ENCODE results near the gene NPPC. TPM values are rescaled to one million over a fixed set of nuclear protein-coding genes. Genes with fewer than 3 reads are reported as not detected.

The NPPC gene
- total RNA-seq, 1 experiment from 2014 or later: 0.98 TPM

- DNase-seq (ENCODE audit: low spot score) (no peak), ATAC-seq (no peak)
- Mint-ChIP-seq H3K36me3 (no peaks in the 10 kb centered on the region), H3K9me3 (no peaks in the 10 kb centered on the region), H3K4me3 (no peak overlapping the region), H3K27me3 (ENCODE audit: low read depth) (peaks cover 19% of the 10 kb centered on the region), H3K4me1 (peaks cover 10% of the 10 kb centered on the region), H3K27ac (no peak overlapping the region)
- ChIA-PET POLR2A (no interaction called here), CTCF (interaction anchor here (0.9 to 2.1 kb wide), 4 partner anchors 14 to 26 kb away, joined by 3 to 11 read pairs (median 3); no protein-coding TSS in a partner anchor)
- TF ChIP-seq ZNF423 (CRISPR knock-in tag; IDR thresholded peaks at IDR 0.05) (no peak), RORB (CRISPR knock-in tag; IDR thresholded peaks at IDR 0.05) (no peak), EMX1 (CRISPR knock-in tag; IDR thresholded peaks at IDR 0.05) (no peak), TEAD1 (CRISPR knock-in tag; IDR thresholded peaks at IDR 0.05) (no peak), NR2C2 (CRISPR knock-in tag; IDR thresholded peaks at IDR 0.05) (no peak), MXD4 (CRISPR knock-in tag; IDR thresholded peaks at IDR 0.05; ENCODE audit: borderline replicate concordance) (no peak), GABPB1 (CRISPR knock-in tag; IDR thresholded peaks at IDR 0.05) (no peak), HMGA2 (CRISPR knock-in tag; IDR thresholded peaks at IDR 0.05) (no peak), ELF4 (CRISPR knock-in tag; IDR thresholded peaks at IDR 0.05; ENCODE audit: low read depth) (no peak), JUN (CRISPR knock-in tag; IDR thresholded peaks at IDR 0.05) (no peak), IRF1 (CRISPR knock-in tag; IDR thresholded peaks at IDR 0.05) (no peak), TCF7 (CRISPR knock-in tag; IDR thresholded peaks at IDR 0.05; ENCODE audit: low read depth) (no peak), ZNF425 (CRISPR knock-in tag; conservative IDR thresholded peaks at IDR 0.05) (no peak), FOXP4 (CRISPR knock-in tag; IDR thresholded peaks at IDR 0.05) (no peak), NFATC4 (CRISPR knock-in tag; IDR thresholded peaks at IDR 0.05) (no peak), ETV6 (CRISPR knock-in tag; IDR thresholded peaks at IDR 0.05) (no peak), E2F1 (CRISPR knock-in tag; IDR thresholded peaks at IDR 0.05) (no peak)
Observed at GRCh38 chr2:231920795-231921194, 5.4 kb downstream of the NPPC start.

GRCh38 chr2:231920366-231920765 lies 5.8 kb downstream of the NPPC start:
- Mint-ChIP-seq H3K27me3 (ENCODE audit: low read depth) (peaks cover 17% of the 10 kb centered on the region), H3K9me3 (no peaks in the 10 kb centered on the region), H3K27ac (no peak overlapping the region), H3K4me3 (no peak overlapping the region), H3K4me1 (peaks cover 10% of the 10 kb centered on the region), H3K36me3 (no peaks in the 10 kb centered on the region)
- TF ChIP-seq RORB (CRISPR knock-in tag; IDR thresholded peaks at IDR 0.05) (no peak), MLX (CRISPR knock-in tag; IDR thresholded peaks at IDR 0.05) (no peak), ZNF671 (CRISPR knock-in tag; IDR thresholded peaks at IDR 0.05) (no peak), ZNF396 (CRISPR knock-in tag; IDR thresholded peaks at IDR 0.05; ENCODE audit: borderline replicate concordance) (no peak), IRF2 (CRISPR knock-in tag; IDR thresholded peaks at IDR 0.05; ENCODE audit: borderline replicate concordance, low read depth) (no peak), EMX1 (CRISPR knock-in tag; IDR thresholded peaks at IDR 0.05) (no peak), ATF1 (CRISPR knock-in tag; IDR thresholded peaks at IDR 0.05) (no peak), FOXK1 (CRISPR knock-in tag; IDR thresholded peaks at IDR 0.05) (no peak), PREB (CRISPR knock-in tag; IDR thresholded peaks at IDR 0.05; ENCODE audit: borderline replicate concordance) (no peak), RELA (CRISPR knock-in tag; IDR thresholded peaks at IDR 0.05; ENCODE audit: borderline replicate concordance) (no peak), CREB1 (CRISPR knock-in tag; IDR thresholded peaks at IDR 0.05) (no peak)
- no peak for ATAC-seq
- POLR2A ChIA-PET: no interaction called here
- DNase-seq (ENCODE audit: low spot score): no peak
- CTCF ChIA-PET: interaction anchor here (0.9 to 2.1 kb wide), 2 partner anchors 14 to 19 kb away, joined by 3 to 11 read pairs; no protein-coding TSS in a partner anchor
